DMS153 (cell line): Measurements from ENCODE around the gene PYGL.
A peak's percentile ranks its signal among the peaks of the same experiment; 100 is the strongest.
"Not testable (repeated sequence)": the region's sequence is repeated elsewhere in the genome, so short reads cannot be mapped to it uniquely, and the experiment has no call there.

Experiments used
- DNase-seq: peaks from one replicate; lab custom pipeline; 2025; lab: John Stamatoyannopoulos, UW

PYGL gene

DNA sequence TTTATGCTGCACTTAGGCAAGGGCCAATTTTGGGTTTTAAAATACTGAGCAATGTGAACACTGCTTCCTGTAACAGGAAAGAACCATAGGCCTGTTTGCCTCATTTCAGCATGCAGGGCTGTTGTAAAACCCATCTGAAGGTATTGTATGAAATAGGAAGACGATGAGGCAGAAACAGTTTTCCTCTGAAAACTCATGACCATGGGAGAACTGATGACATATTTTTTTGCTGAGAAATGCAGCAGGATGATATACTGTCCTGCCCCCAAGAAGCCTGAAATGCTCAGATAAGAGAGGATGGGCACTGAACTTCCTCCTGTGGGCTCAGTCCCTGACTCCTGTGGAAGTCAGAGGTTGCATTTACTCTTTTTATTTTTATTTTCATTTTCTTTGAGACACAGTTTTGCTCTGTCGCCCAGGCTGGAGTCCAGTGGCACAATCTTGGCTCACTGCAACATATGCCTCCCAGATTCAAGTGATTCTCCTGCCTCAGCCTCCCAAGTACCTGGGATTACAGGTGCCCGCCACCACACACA lies 17.4 kb downstream of the PYGL start:
- DNase-seq = no peak

DNA sequence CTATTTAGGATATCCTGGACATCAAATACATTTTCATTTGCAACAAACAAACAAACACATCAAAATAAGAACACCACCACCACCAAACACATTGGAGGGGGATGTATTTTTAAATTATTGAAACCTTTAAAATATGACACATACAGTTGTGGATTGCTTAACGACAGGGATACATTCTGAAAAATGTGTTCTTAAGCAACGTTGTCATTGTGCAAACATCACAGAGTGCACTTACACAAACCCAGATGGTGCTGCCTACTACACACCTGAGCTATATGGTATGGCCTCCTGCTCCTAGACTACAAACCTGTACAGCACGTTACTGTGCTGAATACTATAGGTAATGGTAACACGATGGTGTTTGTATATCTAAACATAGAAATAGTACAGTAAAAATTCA lies 19.4 kb downstream of the PYGL start:
- DNase-seq = no peak

DNA sequence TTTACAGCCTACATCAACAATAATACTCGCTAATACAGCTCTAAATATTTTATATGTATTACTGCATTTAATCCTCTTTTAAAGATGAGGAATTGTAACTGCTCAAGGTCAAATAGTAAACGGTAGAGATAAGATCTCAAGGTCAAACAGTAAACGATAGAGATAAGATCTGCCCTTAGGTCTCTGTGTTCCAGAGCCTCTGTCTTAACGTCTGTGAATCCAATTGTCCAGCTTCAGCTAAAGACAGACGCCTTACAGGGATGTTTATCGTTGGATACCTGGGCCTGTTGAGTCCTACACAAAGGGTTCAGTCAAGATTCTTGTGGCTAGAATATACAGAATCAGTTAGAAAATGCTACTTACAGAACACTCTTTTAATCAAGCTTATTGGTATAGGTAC lies 20.0 kb downstream of the PYGL start:
- no peak for DNase-seq

DNA sequence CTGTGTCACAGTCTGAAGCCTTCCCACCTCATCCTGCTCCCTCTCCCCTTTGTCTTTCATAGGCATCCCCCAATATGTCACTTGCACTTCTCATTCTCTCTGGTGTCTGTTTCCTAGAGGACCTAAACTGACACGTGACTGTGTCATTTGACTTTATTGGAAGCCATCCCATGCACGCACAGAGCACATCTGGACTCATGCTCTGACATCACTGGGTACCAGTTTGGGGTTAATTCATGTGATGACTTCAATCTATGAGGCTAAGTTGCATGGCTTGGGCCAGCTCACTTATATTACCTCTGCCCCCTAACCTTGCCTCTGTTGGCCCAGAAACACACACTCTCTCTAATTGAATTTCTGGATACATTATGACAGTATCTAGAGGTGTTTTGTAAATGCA lies 21.5 kb downstream of the PYGL start:
- no peak for DNase-seq

DNA sequence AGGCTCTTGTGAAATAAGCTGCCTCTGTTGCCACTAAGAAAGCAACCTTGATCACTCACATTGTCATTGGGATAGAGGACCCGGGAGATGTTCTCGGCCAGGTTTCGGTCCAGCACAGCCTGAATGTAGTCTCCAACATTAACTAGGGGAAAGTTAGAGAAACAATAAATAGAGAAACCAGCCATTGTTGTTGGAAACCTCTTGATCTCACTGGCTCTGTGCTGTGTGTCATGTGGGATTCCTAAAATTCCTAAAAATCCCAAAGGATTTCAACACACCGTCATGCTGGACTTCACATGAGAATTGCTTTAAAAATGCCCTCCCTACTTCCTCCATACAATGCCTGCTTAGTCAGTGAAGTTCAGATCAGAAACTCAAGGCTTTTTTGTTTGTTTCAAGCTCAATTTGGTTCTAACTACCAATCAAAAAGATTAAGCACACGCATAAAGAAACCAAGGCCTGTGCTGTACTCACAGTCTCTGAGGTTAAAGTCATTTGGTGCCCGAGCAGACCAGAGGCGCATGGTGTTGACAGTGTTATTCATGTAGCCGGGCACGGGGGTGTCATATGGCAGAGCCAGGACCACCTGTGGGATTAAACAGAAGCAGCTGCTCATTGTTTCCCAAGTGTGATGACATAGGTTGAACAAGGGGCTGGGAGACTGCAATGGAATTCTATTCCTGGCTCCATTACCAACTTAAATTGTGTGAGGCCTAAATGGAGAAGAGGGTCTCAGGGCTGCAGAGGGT lies 23.6 kb downstream of the PYGL start:
- DNase-seq = no peak

DNA sequence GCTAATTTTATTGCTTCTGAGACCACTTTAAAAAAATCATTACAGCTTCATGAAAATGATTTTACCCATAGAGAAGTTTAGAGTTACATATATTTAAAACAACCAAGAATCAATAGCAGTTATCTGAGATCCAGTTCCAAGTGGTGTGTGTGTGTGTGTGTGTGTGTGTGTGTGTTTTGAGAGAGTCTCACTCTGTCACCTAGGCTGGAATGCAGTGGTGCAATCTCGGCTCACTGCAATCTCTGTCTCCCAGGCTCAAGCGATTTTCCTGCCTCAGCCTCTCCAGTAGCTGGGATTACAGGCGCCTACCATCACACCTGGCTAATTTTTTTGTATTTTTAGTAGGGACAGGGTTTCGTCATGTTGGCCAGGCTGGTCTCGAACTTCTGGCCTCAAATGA lies 24.8 kb downstream of the PYGL start:
- not testable (repeated sequence) for DNase-seq

DNA sequence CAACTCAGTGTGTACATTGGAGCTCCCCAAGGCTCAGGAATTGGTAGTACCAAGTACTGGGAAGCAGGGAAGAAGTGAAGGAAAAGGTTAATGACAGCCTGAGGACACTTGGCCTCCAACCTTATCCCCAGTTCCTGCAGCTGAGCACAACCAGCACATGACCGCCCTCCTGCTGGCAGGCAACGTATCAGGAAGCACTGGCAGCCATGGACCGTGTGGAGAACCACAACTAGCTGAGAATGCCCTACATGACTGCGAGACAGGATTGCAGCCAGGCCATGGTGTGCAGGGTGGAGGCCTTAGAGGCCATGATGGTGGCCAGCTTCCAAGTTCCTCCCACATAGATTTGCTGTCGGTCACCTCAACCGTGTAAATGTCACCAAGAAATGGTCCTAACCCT lies 26.8 kb downstream of the PYGL start:
- DNase-seq = no peak

DNA sequence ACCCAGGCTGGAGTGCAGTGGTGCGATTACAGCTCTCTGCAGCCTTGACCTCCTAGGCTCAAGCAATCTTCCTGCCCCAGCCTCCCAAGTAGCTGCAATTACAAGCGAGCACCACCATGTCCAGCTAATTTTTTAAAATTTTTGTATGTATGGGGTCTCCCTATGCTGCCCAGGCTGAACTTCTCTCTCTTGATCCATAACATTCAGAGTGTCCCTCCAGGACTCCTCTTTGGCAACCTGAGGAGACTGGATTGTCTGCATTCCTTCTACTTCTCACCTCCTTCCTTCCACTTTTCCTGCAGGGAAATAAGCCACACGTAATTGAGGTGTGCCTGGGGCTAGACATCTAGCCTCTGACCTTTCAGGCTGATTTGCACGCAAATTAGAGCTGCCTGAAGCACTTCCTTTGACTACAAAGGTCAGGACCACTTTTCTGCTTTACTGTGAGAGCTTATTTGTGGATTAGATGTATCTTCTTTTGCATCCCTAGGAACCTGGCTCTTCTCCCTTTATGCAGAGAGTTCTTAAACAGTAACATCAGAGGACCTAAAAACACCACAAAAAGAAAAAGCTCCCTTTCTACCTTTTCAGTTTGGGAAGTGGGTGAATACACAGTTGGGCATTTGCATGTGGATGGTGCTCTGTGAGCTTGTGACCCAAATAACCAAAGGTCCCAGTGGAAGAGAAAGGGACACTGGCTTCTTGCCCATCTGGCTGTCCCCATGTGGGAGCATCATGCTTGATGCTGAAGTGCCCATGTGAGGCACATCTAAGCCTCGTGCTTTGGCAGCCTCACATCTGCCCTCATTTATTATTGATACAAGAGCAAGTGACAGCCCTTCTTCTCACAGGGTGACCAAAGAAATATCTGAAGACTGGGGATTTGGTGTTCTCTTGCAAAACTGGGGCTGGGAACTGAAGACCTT lies 33.5 kb downstream of the PYGL start:
- DNase-seq = no peak

DNA sequence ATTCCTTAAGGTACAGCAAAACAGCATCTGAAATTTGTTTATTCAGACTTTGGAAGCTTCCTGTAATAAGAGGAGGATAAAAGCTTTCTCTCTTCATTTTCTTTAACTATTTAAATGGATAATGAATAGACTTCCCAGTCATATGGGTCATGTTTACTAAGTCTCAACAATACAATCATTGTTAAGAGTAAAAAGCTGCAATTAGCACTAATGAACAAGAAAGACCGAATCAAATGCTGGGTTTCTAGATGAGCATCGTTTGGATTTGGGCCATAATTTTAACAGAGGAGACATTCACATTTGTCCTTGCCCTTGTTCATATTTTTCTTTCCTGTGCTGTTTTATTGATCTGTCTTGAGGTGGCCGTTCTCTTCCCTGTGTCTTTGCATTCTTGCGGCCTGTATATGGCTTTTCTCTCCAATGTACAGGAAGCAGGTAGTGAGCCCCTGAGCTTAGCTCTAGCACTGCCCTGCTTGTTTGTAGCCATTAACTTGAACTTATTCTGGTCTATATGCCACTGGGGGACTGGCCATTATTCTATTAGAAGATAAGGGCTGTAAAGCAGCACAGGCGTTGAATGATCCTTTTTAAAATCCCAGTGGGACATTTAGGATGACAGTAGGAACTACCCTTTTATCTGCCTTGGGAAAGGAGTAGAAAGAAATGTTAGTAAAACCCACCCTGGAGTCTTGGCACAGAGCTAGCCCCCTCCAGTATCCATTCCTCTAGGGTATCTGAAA lies 37.8 kb downstream of the PYGL start:
- DNase-seq = no peak

DNA sequence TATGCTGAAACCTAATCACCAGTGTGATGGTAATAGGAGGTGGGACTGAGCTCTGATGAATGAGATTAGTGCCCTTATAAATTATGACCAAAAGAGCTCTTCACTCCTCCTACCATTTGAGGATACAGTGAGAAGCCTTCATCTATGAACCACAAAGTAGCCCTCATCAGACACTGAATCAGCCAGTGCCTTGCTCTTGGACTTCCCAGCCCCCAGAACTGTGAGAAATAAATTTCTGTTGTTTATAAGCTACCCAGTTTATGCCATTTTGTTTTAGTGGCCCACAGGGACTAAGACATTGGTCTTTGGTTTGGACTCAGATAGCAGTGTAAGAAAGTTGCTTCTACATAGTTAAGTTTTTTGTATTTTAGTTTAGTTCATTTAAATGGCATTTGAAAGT lies 39.6 kb downstream of the PYGL start:
- DNase-seq = no peak

DNA sequence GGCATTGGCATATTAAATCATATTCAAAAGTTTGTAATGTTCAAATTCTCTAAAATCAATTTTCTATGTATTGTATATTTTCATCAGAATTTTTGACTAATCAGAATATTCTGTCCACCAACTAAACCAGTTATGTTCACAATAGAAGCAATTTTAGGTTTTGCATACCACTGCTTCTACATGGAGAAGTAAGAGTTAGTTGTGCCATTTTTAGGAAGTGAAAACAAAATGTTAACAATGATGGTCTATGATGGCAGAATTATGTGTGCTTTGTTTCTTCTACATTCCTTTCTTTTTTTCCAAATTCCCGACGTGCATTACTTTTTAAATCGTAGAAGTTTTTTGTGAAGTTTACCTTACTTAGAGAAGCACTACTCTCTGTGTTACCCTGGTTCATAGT lies 42.9 kb downstream of the PYGL start:
- no peak for DNase-seq

DNA sequence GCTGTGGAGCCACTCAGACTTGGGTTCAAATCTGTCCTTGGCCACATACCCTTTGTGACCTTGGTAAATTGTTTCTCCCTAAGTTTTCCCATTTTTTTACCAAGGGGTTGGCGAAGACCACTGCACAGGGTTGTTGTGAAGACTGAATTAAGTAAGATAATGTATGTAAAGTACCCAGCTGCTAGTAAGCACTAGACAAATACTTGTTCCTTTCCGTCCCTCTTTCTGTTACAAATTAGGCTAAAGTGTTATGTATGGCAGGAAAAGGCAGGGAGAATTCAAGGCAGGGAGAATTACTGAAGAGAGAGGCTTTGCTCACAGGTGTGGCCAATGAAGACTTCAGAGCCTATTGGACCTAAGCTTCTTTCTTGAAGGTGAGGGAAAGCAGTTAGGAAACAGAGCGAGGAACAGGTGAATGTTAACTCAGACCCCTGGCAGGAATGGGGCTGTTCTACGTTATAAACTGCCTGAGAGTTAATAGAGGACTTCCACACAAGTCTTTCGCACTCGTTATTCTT lies 46.6 kb downstream of the PYGL start:
- no peak for DNase-seq

DNA sequence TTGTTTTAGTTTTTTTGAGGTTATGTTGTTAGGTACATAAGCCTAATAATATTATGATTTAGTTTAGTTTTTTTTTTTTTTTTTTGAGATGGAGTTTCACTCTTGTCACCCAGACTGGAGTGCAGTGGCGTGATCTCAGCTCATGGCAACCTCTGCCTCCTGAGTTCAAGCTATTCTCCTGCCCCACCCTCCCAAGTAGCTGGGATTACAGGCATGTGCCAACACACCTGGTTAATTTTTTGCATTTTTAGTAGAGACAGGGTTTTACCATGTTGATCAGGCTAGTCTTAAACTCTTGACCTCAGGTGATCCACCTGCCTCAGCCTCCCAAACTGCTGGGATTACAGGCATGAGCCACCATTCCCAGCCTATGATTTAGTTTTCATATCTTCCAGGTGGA lies 47.3 kb downstream of the PYGL start:
- not testable (repeated sequence) for DNase-seq

DNA sequence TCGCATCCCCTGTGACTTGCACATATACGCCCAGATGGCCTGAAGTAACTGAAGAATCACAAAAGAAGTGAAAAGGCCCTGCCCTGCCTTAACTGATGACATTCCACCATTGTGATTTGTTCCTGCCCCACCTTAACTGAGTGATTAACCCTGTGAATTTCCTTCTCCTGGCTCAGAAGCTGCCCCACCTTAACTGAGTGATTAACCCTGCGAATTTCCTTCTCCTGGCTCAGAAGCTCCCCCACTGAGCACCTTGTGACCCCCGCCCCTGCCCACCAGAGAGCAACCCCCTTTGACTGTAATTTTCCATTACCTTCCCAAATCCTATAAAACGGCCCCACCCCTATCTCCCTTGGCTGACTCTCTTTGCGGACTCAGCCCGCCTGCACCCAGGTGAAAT lies 47.9 kb downstream of the PYGL start:
- not testable (repeated sequence) for DNase-seq

DNA sequence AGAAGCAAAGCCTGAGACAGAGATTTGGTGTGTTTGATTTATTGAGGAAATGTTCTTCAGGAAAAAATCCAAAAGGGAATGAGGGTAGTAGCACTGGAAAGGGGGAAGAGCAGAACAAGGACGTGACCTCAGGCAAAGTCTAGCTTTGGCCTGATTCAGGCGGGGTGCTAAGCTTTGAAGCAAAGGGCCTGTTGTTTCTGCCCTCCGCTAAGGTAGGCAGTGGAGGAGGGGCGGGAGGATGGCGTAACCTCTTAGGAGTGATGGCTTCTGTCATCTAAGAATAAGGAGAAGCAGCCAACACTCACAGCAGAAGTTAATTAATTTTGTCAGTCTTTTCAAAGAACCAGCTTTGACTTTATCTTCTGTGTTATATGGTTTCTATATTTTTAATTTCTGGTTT lies 52.0 kb downstream of the PYGL start:
- no peak for DNase-seq

DNA sequence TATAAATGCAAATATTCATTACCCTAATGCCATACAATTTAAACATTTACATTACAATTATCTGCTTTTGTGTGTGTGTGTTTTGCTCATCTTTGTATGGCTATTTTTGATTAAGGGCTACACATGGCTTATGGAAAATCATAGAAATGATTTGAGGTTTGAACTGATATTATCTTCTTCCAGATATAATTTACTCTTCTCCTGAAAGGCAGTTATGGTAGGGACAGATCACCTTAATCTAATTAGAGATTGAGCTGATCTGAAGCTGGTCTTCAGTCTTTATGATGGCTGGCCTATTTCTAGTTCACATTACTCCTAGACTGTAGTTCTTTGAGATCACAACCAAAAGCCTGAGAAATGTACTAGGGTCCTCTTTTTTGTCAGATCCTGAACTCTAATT lies 56.8 kb downstream of the PYGL start:
- no peak for DNase-seq

DNA sequence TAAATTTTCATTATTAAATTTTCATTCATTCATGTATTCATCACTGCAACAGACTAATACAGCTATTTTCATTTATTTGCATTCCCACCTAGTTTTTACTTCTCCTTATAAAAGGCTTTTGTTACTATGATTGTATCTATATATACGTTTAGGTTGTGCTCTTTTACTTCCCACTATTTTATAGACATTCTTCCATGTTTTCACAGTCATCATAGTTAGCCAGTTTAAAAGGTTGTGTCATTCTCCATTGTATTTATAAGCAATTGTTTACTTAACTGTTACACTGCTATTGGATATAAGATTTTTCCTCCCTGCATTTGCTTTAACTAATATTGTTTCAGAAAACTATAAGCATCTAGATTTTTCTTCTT lies 60.5 kb downstream of the PYGL start:
- DNase-seq = no peak

DNA sequence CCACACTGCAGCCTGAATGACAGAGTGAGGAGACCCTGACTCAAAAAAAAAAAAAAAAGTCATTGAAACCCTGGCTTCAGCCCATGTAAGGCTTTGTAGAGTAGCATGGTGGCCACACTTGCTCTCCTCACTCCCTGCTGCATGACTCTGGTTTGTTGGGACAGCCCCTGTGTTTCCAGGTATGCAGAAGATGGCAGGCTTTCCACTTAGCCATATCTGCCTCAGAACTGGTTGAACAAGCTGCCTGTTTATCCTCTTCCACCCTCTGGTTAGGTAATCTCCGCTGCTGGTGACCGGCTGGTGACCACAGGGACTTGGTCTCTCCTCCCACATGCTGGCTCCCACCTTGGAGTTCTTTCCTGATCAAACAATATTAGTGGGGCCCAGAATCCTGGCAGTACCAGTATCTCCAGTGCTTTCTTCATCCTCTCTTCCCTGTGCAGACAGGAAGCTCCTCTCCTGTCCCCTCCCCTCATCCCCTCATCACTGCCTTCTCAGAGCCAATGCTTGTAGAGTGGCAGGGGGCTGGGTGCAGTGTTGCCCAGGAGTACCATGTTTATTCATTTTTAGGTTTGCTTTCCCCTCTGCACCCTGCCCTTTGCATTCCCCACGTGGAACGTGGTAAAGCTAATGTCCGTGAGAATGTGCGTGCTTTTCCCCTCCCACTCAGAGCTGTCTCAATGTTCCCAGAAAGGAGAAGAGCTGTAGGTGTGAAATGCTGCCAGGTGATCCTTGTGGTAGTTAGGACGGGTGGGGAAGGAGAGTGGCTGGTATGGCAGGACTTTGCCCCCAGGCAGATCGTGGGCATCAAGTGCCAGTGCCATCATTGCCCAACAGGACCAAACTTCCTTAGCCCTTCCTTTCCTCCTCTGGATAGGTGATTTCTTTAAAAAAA lies 61.1 kb downstream of the PYGL start:
- no peak for DNase-seq

DNA sequence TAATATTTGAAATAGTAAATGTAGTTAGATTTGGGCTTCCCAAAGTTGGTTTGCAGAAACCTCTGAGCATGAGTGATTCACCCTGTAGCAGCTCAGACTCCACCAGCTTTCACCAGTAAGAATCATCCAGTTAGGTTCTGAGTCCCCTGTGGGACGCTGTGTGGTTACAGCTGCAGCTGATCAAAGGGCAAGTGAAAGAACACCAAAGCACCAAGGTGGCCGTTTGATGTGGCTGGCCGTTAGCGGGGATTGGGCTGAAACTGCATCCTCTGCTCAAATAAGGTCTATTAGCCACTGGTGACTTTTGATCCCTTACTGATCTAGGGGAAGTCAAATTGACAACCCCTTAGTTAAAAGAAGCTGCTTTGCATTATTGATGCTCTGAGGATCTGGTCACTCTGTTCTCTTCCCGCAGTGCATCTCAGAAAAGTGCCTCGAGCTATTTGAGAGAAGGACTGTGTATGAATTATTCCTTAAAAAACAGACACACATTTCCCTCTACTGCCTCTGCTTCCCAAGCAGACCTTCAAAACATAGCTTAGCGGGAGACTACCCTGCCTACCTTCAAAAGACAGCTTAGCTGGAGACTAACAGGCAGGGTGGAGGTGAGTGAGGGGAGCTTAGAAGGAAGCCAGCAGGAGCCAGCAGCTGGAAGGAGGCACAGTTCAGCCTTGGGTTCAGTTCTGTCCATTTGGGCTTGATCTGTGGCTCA lies 68.8 kb downstream of the PYGL start:
- DNase-seq = no peak

DNA sequence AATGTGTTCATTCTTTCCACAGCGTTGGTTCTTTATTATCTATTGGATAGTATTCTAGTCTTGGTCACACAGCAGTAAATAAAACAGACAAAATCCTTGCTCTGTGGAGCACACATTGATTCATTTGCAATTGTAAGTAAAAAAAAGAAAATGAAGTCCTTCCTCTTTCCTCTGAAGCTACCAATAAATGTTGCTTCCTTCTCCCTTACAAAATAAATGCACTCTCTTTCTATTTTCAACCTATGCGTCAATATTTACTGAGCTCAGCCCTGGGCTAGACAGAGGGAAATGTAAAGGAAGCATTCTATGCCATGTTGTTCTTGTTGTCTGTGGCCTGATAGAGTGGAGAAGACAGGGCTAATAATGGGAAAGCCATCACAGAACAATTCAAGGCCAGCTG lies 69.5 kb downstream of the PYGL start:
- peak; percentile 74 for DNase-seq
